ENCODE measurements around the gene TSKS.

GRCh38 chr19:49775742-49776370 is 12.8 kb upstream of the TSKS start:
- no peak for TF ChIP-seq THAP9 (CRISPR knock-in tag; IDR thresholded peaks at IDR 0.05; ENCODE audit: borderline replicate concordance)
- no peak for TF ChIP-seq CBX5 (CRISPR knock-in tag; IDR thresholded peaks at IDR 0.05; ENCODE audit: borderline replicate concordance)
- TF ChIP-seq NBN (conservative IDR thresholded peaks at IDR 0.05), result no peak
- TF ChIP-seq TCF7L2 (IDR thresholded peaks at IDR 0.05; ENCODE audit: low read depth, low read length), result no peak
- TF ChIP-seq ZFP36L2 (CRISPR knock-in tag; IDR thresholded peaks at IDR 0.05), result no peak
- TF ChIP-seq RCOR2 (CRISPR knock-in tag; IDR thresholded peaks at IDR 0.05), result no peak
- TF ChIP-seq PATZ1 (CRISPR knock-in tag; IDR thresholded peaks at IDR 0.05), result no peak
